Stimulated activated naive B cell treated with anti-CD40 and anti-IgM and Interleukin-4, amounts not matched to agents 10 μg/mL and 1 μg/mL and 100 μg/mL, for 72 hours (primary cell): Measurements from ENCODE around the gene COL4A1.

Experiments
- ATAC-seq, 2 donors: fragments of 150-1000 bp; cut with Tn5 transposase; replicated peaks; 2 replicates each; pipeline ENCODE4 v1.10.0; 2021; ENCODE audit warnings: moderate library complexity in 1 of 2
- DNase-seq: peaks from one replicate; pipeline ENCODE4 v3.0.0; 2021
- H3K27ac Mint-ChIP-seq: one replicate; pipeline ENCODE4 v1.8.0; 2022; ENCODE audit warnings: mild to moderate bottlenecking, mixed read lengths
- H3K27me3 Mint-ChIP-seq, 2 donors: one replicate each; pipeline ENCODE4 v1.8.0; 2022; ENCODE audit warnings: mixed read lengths in 2 of 2
- H3K36me3 Mint-ChIP-seq, 2 donors: one replicate each; pipeline ENCODE4 v1.8.0; 2022; ENCODE audit warnings: mixed read lengths in 2 of 2, mild to moderate bottlenecking in 1 of 2
- H3K4me1 Mint-ChIP-seq, 2 donors: one replicate each; pipeline ENCODE4 v1.8.0; 2022; ENCODE audit warnings: mixed read lengths in 2 of 2, mild to moderate bottlenecking in 1 of 2
- H3K4me3 Mint-ChIP-seq, 2 donors: one replicate each; pipeline ENCODE4 v1.8.0; 2022; ENCODE audit warnings: mild to moderate bottlenecking in 2 of 2, mixed read lengths in 2 of 2, moderate library complexity in 1 of 2
- H3K9me3 Mint-ChIP-seq, 2 donors: one replicate each; pipeline ENCODE4 v1.8.0; 2022; ENCODE audit warnings: mixed read lengths in 2 of 2, mild to moderate bottlenecking in 1 of 2

Gene COL4A1

DNA sequence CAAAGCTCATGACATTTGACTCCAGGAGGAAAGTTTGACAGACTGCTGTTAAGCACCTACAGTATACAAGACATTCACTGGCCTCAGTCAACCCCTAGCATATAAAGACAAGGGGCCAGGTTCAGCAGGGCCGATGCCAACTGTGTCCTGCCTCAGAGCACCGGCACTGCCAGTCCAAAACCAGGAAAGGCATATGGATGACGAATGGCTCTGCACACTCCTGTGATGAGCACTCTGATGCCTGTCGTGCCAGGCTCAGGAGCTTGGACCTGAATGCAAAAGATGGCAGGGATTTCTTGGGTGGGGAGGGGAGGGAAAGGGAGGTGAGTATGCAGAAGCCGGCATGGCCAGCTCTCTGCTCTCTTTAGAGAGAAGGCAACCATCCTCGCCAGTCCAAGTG, 38.9 kb downstream of the COL4A1 start:
- H3K4me1 Mint-ChIP-seq: no peaks in the 10 kb centered on the region
- DNase-seq: no peak

DNA sequence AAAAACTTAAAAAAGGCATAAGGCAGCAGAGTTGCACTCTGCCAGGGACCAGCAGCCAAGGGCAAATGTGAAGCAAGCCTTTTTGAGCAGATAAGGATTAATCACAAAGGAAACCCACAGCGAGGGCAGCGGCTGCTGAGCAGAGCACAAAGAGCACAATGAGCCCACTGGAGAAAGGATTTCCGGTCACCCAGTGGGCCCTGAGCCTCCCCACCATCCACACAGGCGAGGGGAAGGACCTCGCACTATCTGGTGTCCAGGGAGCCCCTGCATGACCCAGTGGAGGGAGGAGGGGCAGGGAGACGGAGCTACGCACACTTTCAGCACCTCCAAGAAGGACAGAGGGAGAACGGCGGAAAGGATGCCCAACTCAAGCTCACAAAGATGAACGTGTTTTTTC, 40.0 kb downstream of the COL4A1 start:
- no peak for ATAC-seq
- Mint-ChIP-seq H3K4me1 (no peaks in the 10 kb centered on the region), H3K36me3 (no peaks in the 10 kb centered on the region), H3K27ac (no peak overlapping the region), H3K4me3 (no peak overlapping the region), H3K27me3 (peaks cover 13 to 39% of the 10 kb centered on the region in 2 donors), H3K9me3 (no peaks in the 10 kb centered on the region)
- DNase-seq: no peak

More for the DNA sequence above, 38.9 kb downstream of the COL4A1 start:
- Mint-ChIP-seq H3K36me3 (no peaks in the 10 kb centered on the region), H3K9me3 (no peaks in the 10 kb centered on the region), H3K4me3 (no peak overlapping the region), H3K27ac (no peak overlapping the region), H3K27me3 (peaks cover 5 to 29% of the 10 kb centered on the region in 2 donors)
- no peak for ATAC-seq

DNA sequence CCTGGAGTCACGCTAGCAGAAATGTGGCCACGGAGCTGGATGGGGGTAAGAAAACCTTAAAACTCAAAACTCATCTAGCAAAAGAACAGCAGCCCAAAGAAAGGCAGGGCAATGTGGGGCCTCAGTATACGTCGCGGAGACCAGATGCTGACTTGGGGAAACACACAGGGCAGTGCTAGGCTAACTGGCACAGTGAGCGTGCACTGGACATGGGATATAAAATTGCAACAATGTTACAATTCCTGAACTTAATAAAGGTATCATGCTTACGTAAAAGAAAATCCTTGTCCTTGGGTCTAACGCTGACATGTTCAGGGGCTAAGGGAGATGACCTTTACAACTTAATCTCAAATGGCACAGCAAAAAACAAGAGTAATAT, 40.5 kb downstream of the COL4A1 start:
- ATAC-seq (no peak), DNase-seq (no peak)
- no peak overlapping the region for H3K27ac Mint-ChIP-seq
- H3K4me3 Mint-ChIP-seq: no peak overlapping the region
- H3K27me3 Mint-ChIP-seq: peaks cover 18 to 45% of the 10 kb centered on the region in 2 donors
- no peaks in the 10 kb centered on the region for H3K36me3 Mint-ChIP-seq
- no peaks in the 10 kb centered on the region for H3K9me3 Mint-ChIP-seq
- H3K4me1 Mint-ChIP-seq: no peaks in the 10 kb centered on the region

DNA sequence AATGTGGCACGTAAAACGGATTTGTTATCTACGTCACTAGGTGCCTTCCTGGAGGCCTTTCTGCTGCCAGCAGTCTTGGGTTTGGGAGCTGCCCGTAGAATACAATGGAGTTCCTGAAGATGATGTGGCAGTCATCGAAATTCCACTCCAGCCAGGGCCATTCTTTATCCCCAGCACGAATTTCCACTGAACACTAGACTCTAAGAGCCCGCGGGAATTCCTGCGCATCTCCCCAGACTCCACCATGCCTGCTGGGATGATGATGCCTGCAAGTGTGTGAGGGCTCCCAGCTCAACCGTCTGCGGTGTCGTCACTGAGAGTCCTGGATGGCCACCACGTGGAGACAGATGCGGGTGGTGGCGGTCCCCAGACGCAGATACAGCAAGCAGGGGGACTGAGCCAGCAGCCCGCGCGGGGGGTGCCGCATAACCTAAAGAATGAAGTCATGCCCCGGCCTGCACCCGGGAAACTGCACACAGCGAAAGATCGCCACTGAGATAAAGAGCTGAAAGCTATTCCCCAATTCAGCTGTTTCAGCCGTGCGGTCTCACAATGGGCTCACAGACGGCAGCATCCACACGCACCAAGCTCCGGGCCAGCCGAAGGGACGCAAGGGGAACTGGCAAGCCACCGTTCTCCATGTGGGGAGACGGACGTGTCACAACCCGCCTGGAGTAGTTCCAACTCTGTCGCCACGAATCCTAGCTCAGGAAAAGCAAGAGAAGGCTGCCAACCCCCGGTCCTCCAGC, 41.1 kb downstream of the COL4A1 start:
- H3K4me3 Mint-ChIP-seq: no peak overlapping the region
- no peak overlapping the region for H3K27ac Mint-ChIP-seq
- DNase-seq: no peak
- no peaks in the 10 kb centered on the region for H3K9me3 Mint-ChIP-seq
- ATAC-seq: no peak
- H3K4me1 Mint-ChIP-seq: no peaks in the 10 kb centered on the region
- no peaks in the 10 kb centered on the region for H3K36me3 Mint-ChIP-seq
- H3K27me3 Mint-ChIP-seq: peaks cover 21 to 49% of the 10 kb centered on the region in 2 donors

DNA sequence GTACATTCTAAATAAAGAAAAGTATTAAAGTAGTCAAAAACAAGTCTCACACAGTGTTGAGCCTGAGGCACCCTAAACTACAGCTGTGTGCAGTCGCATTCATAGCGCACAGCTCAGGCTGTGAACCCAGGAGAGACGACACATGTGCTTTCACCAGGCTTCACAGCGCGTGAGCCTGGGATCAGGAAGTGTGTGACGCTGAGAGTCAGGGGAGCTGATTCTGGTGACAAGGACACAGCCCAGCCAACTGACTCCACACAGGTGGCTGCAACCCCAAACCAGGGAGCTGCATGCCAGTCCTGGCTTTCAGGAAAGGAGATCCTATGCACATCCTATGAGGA, 41.6 kb downstream of the COL4A1 start:
- no peak overlapping the region for H3K4me3 Mint-ChIP-seq
- no peak for ATAC-seq
- no peaks in the 10 kb centered on the region for H3K4me1 Mint-ChIP-seq
- H3K27ac Mint-ChIP-seq: no peak overlapping the region
- no peak for DNase-seq
- H3K9me3 Mint-ChIP-seq: no peaks in the 10 kb centered on the region
- no peaks in the 10 kb centered on the region for H3K36me3 Mint-ChIP-seq
- peaks cover 25 to 54% of the 10 kb centered on the region in 2 donors for H3K27me3 Mint-ChIP-seq

DNA sequence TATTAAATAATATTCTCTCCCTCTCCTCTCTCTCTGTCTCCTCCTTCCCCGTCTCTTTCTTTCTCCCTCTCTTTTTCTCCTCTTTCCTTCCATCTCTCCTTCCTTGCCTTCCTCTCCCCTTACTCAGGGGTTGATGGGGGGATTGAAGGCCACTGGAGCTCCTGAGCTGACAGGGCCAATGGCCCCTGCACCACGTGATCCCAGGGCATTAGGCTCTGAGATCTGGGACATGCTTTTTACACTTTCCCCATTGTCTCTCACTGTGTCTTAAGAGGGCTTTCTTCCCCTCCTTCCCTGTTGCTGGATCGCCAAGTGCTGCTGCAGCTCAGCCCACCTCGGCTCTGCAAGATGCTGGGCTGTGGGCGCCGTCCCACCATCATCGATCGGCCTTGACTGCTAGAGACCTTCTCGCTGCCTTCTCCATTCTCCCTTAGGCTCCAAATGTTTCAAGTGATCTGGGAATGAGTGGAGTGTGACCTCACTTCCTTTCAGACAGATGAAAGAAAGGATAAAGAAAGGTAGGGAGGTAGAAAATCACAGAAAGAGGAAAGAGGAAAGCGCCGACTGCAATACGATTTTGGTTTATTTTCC, 42.2 kb downstream of the COL4A1 start:
- H3K4me1 Mint-ChIP-seq: no peaks in the 10 kb centered on the region

DNA sequence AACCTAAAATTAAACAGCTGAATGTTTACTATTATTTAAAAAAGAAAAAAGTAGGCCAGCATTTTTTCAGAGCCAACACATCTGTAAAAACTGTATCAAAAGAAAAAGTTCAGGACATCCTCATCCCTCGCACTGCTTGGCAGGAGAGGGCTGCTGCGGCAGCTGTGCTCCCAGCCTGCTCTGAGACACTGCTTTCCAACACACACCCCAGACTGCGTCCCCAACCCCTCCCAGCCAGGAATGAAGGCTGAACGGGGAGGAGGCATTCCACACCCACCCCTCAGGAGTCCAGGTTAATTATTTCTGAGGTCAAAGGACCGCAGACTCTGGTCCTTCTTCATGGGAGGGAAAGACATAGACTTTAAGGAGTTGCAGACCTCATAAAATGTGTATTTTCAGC, 43.1 kb downstream of the COL4A1 start:
- H3K4me1 Mint-ChIP-seq: no peaks in the 10 kb centered on the region
- peaks cover 0 to 3% of the 10 kb centered on the region in 2 donors for H3K9me3 Mint-ChIP-seq
- no peak for DNase-seq
- no peaks in the 10 kb centered on the region for H3K36me3 Mint-ChIP-seq
- H3K4me3 Mint-ChIP-seq: no peak overlapping the region
- peaks cover 32 to 56% of the 10 kb centered on the region in 2 donors for H3K27me3 Mint-ChIP-seq
- ATAC-seq: no peak
- H3K27ac Mint-ChIP-seq: no peak overlapping the region

More for the DNA sequence above, 42.2 kb downstream of the COL4A1 start:
- no peaks in the 10 kb centered on the region for H3K36me3 Mint-ChIP-seq
- peaks cover 0 to 3% of the 10 kb centered on the region in 2 donors for H3K9me3 Mint-ChIP-seq
- no peak overlapping the region for H3K27ac Mint-ChIP-seq
- H3K27me3 Mint-ChIP-seq: peaks cover 30 to 59% of the 10 kb centered on the region in 2 donors
- no peak overlapping the region for H3K4me3 Mint-ChIP-seq
- ATAC-seq: no peak
- DNase-seq: no peak

DNA sequence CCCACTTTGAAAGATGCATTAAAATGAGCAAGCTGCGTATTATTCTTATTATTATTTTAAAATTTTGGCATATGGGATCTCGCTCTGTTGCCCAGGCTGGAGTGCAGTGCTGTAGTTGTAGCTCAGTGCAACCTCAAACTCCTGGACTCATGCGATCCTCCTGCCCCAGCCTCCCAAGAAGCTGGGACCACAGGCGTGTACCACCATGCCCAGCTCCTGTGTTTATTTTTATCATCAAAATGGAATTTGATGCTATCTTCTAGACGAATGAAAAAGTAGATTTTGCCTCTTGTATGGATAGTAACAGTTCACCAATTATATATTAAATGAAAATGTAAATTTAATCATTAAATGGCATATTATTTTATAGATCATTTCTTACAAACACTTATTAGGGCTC, 43.6 kb downstream of the COL4A1 start:
- peaks cover 32 to 56% of the 10 kb centered on the region in 2 donors for H3K27me3 Mint-ChIP-seq
- no peaks in the 10 kb centered on the region for H3K4me1 Mint-ChIP-seq
- H3K4me3 Mint-ChIP-seq: no peak overlapping the region
- peaks cover 0 to 3% of the 10 kb centered on the region in 2 donors for H3K9me3 Mint-ChIP-seq
- no peak overlapping the region for H3K27ac Mint-ChIP-seq
- DNase-seq (no peak), ATAC-seq (no peak)
- H3K36me3 Mint-ChIP-seq: no peaks in the 10 kb centered on the region

DNA sequence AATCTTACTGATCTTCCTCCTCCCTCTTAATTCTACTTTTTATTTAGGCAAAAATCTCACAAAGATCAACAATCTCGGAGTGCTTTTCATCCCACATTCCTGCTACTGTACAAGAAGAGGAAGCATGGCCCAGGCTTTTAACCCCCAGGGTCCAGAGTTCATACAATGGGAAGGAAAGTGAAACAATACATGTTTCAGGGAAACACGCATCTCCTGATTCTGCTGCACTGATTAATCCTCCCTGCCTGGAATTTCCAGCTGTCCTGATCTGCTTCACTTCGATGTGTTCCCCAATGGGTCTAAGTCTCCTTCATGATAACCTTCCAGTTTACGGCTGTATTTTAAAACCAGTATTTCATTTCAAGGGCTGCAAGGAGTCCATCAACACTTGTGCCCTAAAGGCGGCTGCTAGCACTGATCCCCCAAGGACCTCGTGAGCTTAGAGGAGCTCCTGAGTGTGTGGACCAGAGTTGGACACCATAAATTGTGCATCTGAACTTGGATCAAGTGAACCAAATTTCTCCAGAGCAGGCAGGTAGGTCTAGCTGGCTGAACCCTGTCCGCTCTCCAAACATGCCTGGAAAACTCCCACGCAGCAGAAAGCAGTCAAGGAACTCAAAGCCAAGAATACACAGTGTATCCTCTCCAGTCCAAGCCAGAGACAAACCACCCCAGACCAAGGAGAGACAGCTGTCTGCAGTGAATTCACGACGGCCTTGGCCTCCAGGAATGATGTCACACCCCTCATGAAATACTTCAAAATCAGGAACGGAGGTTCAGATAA, 44.3 kb downstream of the COL4A1 start:
- Mint-ChIP-seq H3K27ac (no peak overlapping the region), H3K9me3 (peaks cover 0 to 3% of the 10 kb centered on the region in 2 donors), H3K27me3 (peaks cover 35 to 56% of the 10 kb centered on the region in 2 donors), H3K4me3 (no peak overlapping the region), H3K4me1 (no peaks in the 10 kb centered on the region), H3K36me3 (no peaks in the 10 kb centered on the region)
- no peak for ATAC-seq
- no peak for DNase-seq

DNA sequence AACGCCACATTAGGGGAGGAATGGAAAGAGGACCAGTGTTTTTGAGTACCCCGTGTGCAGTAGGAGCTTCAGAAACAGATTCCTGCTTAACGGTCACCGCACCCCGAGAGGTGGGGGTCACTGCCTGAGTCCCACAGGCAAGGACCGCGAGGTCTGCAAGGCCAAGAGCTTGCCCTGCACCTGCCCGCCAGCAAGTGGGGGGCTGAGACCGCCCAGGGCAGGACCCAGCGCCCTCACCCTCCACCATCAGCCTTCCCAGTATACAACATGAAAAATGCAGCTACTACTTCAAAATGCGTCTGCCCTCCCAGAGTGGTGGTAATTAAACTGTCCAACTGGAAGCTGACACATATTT, 44.9 kb downstream of the COL4A1 start:
- ATAC-seq (no peak), DNase-seq (no peak)
- Mint-ChIP-seq H3K4me3 (no peak overlapping the region), H3K36me3 (no peaks in the 10 kb centered on the region), H3K27ac (no peak overlapping the region), H3K4me1 (no peaks in the 10 kb centered on the region), H3K27me3 (peaks cover 35 to 56% of the 10 kb centered on the region in 2 donors), H3K9me3 (peaks cover 0 to 3% of the 10 kb centered on the region in 2 donors)

DNA sequence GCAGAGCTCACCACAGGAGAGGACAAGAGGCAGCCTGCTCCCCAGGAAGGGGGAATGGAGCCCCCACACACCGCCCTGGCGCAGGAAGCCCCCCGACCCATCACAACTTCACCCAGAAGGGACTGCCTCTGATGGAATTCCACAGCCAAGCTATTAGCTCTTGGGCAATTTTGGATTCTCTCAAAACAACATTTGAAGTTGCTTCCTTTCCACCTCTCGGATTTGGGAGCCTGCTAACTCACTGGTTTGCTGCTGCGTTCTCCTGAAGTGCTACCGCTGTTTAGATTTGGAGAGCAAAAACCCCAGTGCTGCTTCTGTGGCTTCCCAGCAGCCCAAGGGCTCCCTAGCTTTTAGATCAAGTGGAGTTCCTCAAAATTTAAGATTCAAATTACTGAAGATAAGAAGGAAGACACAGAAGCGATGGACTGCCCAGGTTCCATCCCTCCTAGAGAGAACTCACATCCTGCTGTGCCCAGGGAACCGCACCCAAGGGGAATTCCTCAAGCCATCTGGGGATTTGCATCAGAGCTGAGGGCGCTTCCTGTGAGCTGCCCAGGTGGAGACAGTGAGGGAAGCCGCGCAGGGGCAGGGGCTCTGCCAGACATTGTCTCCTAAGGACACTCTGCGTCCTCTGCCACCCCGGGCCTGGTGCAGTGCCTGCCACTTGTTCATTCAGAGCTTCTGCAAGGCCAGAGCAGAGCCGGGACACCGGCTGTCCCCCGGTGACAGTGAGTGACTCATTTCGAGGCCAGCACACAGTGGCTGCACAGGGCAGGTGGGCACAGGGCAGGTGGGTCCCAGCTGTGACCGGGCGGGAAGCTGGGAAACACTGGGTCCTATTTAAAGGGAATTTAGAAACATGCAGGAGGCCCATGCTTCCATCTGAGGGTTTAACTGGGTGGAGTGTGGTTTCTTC, 45.5 kb downstream of the COL4A1 start:
- DNase-seq: no peak
- Mint-ChIP-seq H3K9me3 (peaks cover 0 to 3% of the 10 kb centered on the region in 2 donors), H3K36me3 (no peaks in the 10 kb centered on the region), H3K27ac (peak overlapping the region; percentile 34), H3K4me3 (no peak overlapping the region), H3K4me1 (no peaks in the 10 kb centered on the region), H3K27me3 (peaks cover 35 to 55% of the 10 kb centered on the region in 2 donors)
- no peak for ATAC-seq

DNA sequence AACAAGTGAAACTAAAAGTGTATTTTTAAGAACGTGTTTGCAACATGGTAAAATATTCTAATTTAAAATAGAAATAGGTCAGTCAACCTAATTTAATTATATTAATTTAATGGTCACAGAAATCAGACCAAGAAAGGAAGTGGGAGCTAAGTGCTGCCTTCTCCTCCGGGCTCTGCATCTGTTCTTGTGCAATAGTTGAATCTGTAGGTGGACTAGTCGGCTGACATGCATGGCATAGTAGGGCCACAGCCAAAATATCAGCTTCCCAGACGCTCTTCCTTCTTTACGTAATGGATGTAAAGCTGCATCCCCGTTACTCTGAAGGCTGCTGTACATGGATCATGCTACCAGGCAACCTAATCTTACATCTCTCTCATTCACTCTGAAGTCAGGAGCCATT, 47.3 kb downstream of the COL4A1 start:
- peaks cover 36 to 43% of the 10 kb centered on the region in 2 donors for H3K27me3 Mint-ChIP-seq
- peaks cover 0 to 2% of the 10 kb centered on the region in 2 donors for H3K4me1 Mint-ChIP-seq
- peaks cover 2 to 5% of the 10 kb centered on the region in 2 donors for H3K36me3 Mint-ChIP-seq
- DNase-seq (no peak), ATAC-seq (no peak)
- H3K9me3 Mint-ChIP-seq: peaks cover 5 to 7% of the 10 kb centered on the region in 2 donors
- no peak overlapping the region for H3K27ac Mint-ChIP-seq
- no peak overlapping the region for H3K4me3 Mint-ChIP-seq

DNA sequence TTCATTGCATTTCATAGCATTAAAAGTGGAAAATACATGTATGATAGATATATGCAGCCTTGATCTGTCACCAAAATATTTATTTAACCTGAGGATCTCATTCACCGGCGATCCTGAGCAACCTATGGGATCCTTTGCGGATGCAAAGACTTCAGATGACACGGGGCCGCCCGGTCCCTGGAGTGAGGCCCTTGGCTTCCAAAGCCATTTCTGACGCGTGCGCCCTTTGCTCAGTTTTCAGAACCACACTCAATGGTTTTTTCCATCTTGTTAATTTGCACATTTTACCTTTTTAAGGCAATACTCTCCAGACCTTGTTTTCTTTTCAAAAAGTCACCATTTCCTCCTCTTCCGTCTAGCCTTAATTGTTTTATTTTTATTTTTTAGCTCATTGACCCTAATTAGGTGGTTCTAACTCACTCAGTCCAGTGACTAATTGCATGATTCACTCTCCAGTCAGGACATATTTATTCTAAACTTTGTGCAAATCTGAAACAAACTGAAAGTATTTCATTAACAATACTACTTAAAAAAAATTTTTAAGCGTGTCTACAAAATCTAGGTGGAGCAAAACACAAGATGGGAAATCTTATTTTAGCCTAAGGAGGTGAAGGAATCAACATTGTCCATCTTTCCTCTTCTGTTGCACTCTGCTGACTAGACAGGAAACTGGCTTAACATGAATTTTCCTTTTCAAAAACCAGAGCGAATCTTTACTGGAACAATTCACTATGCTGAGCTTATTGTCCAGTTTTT, 47.9 kb downstream of the COL4A1 start:
- H3K4me3 Mint-ChIP-seq: no peak overlapping the region
- no peak for DNase-seq
- peaks cover 5 to 9% of the 10 kb centered on the region in 2 donors for H3K9me3 Mint-ChIP-seq
- ATAC-seq: no peak
- peaks cover 34 to 41% of the 10 kb centered on the region in 2 donors for H3K27me3 Mint-ChIP-seq
- H3K36me3 Mint-ChIP-seq: peaks cover 2 to 5% of the 10 kb centered on the region in 2 donors
- no peak overlapping the region for H3K27ac Mint-ChIP-seq
- peaks cover 0 to 2% of the 10 kb centered on the region in 2 donors for H3K4me1 Mint-ChIP-seq
